DND-41 (cell line): ENCODE data around the gene ABCG2.

Source experiments
- ATAC-seq: fragments of 200-7000 bp; cut with Tn5 transposase; 3 replicates; pipeline ENCODE4 v1.9.1; 2021; ENCODE audit warnings: low read depth; ENCODE audit not compliant: insufficient read depth
- DNase-seq: peaks from one replicate; pipeline ENCODE4 v3.0.0-alpha.2; 2020
- H2AFZ ChIP-seq: 2 replicates; pipeline ENCODE4 v1.6.0; 2012; ENCODE audit warnings: low read depth, low read length
- H3K27ac ChIP-seq: 2 replicates; pipeline ENCODE4 v1.5.1; 2012; ENCODE audit warnings: low read length, inconsistent platforms
- H3K27me3 ChIP-seq: fragments of 200-600 bp; sonication (generic); 2 replicates; pipeline ENCODE4 v1.6.0; 2012; ENCODE audit warnings: low read length, mild to moderate bottlenecking, inconsistent platforms; ENCODE audit not compliant: insufficient read depth, poor library complexity
- H3K36me3 ChIP-seq: 2 replicates; pipeline ENCODE4 v1.5.1; 2012; ENCODE audit warnings: low read length, inconsistent platforms; ENCODE audit not compliant: insufficient read depth
- H3K4me1 ChIP-seq: 2 replicates; pipeline ENCODE4 v1.5.1; 2012; ENCODE audit warnings: mild to moderate bottlenecking, low read length; ENCODE audit not compliant: insufficient read depth
- H3K4me2 ChIP-seq: 2 replicates; pipeline ENCODE4 v1.6.0; 2012; ENCODE audit warnings: mild to moderate bottlenecking, moderate library complexity, low read length, inconsistent platforms; ENCODE audit not compliant: insufficient read depth
- H3K4me3 ChIP-seq, 2 experiments: fragments of 200-600 bp in 1 of 2; shearing (Covaris generic) in 1 of 2; 2 replicates each; pipeline ENCODE4 v1.5.1; 2012 to 2016; ENCODE audit warnings: inconsistent platforms in 2 of 2, low read length in 2 of 2, mild to moderate bottlenecking in 2 of 2, low read depth in 1 of 2, moderate library complexity in 1 of 2
- H3K79me2 ChIP-seq: 2 replicates; pipeline ENCODE4 v1.6.0; 2012; ENCODE audit warnings: low read length, inconsistent platforms; ENCODE audit not compliant: insufficient read depth
- H3K9ac ChIP-seq: 2 replicates; pipeline ENCODE4 v1.6.0; 2012; ENCODE audit warnings: low read depth, mild to moderate bottlenecking, inconsistent platforms, low read length, moderate library complexity
- H3K9me3 ChIP-seq: 2 replicates; pipeline ENCODE4 v1.5.1; 2012; ENCODE audit warnings: low read length, moderate library complexity, mild to moderate bottlenecking, inconsistent platforms; ENCODE audit not compliant: insufficient read depth, severe bottlenecking
- H4K20me1 ChIP-seq: 2 replicates; pipeline ENCODE4 v1.6.0; 2012; ENCODE audit warnings: low read length; ENCODE audit not compliant: insufficient read depth
- EZH2 ChIP-seq: IDR thresholded peaks from 3 replicates; pipeline ENCODE4 v1.6.1; 2012; ENCODE audit warnings: borderline replicate concordance, low read depth, mild to moderate bottlenecking, moderate library complexity, low read length, inconsistent platforms; ENCODE audit not compliant: severe bottlenecking
- TF ChIP-seq, protein P1 (sequence below): IDR thresholded peaks from 2 replicates; pipeline ENCODE4 v1.5.1; 2012; ENCODE audit warnings: borderline replicate concordance, low read length, moderate library complexity, mild to moderate bottlenecking; ENCODE audit not compliant: poor library complexity, severe bottlenecking; ENCODE audit errors: extremely low read depth

ABCG2 gene

DNA sequence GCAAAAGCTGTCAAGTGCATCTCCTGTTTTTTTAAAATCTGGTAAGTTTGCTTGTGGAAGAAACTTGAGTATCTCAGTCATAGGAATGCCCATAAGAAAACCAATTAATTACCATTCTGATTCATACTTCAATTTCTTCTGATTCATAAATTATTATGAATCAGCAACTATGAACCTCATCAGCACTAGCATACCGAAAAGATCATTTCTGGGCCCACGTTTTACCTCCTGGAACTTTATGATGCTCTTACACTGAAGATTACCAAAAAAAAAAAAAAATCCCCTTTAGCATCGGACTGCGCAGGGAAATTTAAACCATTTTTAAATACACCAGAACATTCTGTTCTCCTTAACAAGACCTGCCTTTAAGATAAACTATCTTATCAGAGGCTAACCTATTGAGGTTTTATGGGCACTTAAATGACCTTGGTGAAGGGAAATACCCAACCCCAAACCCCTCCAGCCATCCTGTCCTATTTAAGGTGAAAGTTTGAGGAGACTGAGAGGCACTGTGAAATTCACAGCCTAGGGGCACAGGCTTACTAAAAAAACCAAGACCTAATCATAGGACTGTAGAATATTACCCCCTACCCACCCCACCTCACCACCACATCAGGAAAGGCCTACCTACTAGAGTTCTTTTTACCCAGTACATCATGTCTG, 38.2 kb upstream of the ABCG2 start:
- Histone ChIP-seq H3K4me1 (no peaks in the 10 kb centered on the region), H3K9ac (no peak overlapping the region), H2AFZ (no peak overlapping the region), H3K27me3 (no peaks in the 10 kb centered on the region), H3K36me3 (no peaks in the 10 kb centered on the region), H3K4me3 (no peak overlapping the region), H3K4me2 (no peak overlapping the region), H3K27ac (no peak overlapping the region), H3K9me3 (no peaks in the 10 kb centered on the region), H3K79me2 (no peaks in the 10 kb centered on the region), H4K20me1 (no peaks in the 10 kb centered on the region)
- ATAC-seq (no peak), DNase-seq (no peak)
- TF ChIP-seq, protein P1, sequence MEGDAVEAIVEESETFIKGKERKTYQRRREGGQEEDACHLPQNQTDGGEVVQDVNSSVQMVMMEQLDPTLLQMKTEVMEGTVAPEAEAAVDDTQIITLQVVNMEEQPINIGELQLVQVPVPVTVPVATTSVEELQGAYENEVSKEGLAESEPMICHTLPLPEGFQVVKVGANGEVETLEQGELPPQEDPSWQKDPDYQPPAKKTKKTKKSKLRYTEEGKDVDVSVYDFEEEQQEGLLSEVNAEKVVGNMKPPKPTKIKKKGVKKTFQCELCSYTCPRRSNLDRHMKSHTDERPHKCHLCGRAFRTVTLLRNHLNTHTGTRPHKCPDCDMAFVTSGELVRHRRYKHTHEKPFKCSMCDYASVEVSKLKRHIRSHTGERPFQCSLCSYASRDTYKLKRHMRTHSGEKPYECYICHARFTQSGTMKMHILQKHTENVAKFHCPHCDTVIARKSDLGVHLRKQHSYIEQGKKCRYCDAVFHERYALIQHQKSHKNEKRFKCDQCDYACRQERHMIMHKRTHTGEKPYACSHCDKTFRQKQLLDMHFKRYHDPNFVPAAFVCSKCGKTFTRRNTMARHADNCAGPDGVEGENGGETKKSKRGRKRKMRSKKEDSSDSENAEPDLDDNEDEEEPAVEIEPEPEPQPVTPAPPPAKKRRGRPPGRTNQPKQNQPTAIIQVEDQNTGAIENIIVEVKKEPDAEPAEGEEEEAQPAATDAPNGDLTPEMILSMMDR = no peak
- no peak for TF ChIP-seq EZH2

DNA sequence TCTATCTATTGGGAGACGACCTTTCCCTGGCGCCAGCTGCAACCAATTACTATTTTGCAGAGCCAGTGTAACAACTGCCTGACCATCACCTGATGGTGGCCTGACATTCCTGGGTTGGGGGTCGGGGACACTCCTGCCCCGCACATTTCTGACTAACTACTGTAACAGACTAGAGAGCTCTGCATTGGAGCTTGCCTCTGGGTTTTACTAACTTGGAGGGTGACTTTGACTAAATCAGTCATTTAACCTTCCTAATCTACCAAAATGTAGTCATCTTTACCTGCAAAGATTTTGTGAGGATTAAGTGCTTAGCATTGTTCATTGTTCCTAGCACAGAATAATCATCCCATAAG, 37.5 kb upstream of the ABCG2 start:
- TF ChIP-seq, protein P1 = no peak
- no peak for TF ChIP-seq EZH2
- no peak overlapping the region for H3K4me3 ChIP-seq
- H3K9me3 ChIP-seq = no peaks in the 10 kb centered on the region
- H4K20me1 ChIP-seq = no peaks in the 10 kb centered on the region
- H3K4me1 ChIP-seq = no peaks in the 10 kb centered on the region
- no peaks in the 10 kb centered on the region for H3K27me3 ChIP-seq
- H3K36me3 ChIP-seq = no peaks in the 10 kb centered on the region
- H3K9ac ChIP-seq = no peak overlapping the region
- H3K79me2 ChIP-seq = no peaks in the 10 kb centered on the region
- H3K4me2 ChIP-seq = no peak overlapping the region
- ATAC-seq (no peak), DNase-seq (no peak)
- H2AFZ ChIP-seq = no peak overlapping the region; the same call in 1 of the 2 replicates
- no peak overlapping the region for H3K27ac ChIP-seq

DNA sequence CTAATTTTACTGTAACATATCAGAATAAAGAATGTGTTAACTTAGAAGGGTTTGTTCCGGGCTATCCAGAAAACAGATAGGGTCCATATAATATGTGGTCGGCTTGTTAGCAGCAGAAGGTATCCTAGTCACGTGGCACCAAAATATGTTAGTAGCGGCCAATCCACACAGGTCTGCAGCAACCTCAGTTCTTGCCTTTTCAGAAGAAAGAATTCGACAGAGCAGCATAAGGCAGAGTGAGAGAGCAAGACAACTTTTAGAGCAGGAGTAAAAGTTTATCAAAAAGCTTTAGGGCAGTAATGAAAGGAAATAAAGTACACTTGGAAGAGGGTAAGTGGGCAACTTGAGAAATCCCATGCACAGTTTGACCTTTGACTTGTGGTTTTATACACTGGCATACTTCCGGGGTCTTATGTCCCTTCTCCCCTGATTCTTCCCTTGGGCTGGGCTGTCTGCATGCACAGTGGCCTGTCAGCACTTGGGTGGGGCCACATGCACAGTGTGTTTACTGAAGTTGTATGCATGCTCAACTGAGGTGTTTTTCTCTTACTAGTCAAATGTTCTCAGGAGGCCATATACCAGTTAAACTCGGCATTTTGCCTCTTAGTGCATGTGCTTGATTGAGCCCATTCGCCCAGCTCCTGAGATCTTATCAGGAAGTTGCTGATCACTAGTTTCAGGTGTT, 37.0 kb upstream of the ABCG2 start:
- no peaks in the 10 kb centered on the region for H3K27me3 ChIP-seq
- no peak overlapping the region for H3K4me2 ChIP-seq
- H3K79me2 ChIP-seq = no peaks in the 10 kb centered on the region
- no peaks in the 10 kb centered on the region for H3K4me1 ChIP-seq
- TF ChIP-seq EZH2 = no peak
- TF ChIP-seq, protein P1 = no peak
- H3K9me3 ChIP-seq = no peaks in the 10 kb centered on the region
- H4K20me1 ChIP-seq = no peaks in the 10 kb centered on the region
- H3K9ac ChIP-seq = no peak overlapping the region
- DNase-seq (no peak), ATAC-seq (no peak)
- no peaks in the 10 kb centered on the region for H3K36me3 ChIP-seq
- H2AFZ ChIP-seq = no peak overlapping the region
- no peak overlapping the region for H3K27ac ChIP-seq
- H3K4me3 ChIP-seq = no peak overlapping the region
